HG03575 (cell line): ENCODE measurements around the gene MAP10.
"Not testable (repeated sequence)": the region's sequence is repeated elsewhere in the genome, so short reads cannot be mapped to it uniquely, and the experiment has no call there.

Experiments
- ATAC-seq: cut with Tn5 transposase; IDR thresholded peaks from one replicate; pipeline ENCODE4 v1.9.1; 2021; ENCODE audit not compliant: unreplicated experiment, insufficient number of reproducible peaks, low FRiP score; ENCODE audit errors: extremely low read depth

The MAP10 gene, protein sequence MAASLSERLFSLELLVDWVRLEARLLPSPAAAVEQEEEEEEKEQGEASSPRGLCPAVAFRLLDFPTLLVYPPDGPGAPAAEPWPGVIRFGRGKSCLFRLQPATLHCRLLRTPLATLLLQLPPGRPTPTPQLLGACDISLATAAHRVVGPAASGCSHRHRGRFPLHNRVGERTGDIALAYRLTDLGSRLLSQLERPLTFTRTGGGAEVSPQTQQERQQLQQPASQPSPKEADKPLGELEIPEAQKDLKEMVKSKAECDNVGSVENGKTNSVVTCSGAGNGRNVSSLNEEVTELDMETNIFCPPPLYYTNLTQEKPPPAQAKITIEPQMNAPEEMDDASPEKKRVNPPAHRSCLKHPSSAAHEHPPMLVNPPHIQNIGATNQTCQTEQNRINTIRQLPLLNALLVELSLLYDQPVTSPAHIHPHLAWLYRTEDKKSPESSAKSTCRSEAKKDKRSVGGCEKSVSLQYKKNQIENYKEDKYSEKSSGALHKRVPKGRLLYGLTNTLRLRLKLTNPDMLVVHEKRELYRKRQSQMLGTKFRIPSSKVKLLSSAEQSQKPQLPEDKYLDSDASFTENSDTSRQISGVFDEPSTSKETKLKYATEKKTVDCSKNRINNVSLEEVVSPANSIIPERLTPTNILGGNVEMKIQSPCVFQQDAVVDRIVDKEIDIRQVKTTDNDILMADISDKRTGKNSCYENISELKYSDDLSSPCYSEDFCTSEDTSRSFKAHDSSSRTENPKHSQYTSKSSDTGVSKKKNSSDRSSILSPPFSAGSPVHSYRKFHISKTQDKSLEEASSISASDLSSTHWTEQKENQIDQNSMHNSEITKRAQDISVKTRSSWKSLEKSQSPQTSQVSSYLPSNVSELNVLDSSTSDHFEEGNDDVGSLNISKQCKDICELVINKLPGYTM

GRCh38 chr1:232805269-232806185 lies at the start of gene MAP10:
TSS of gene MAP10 (plus strand) at chr1:232805416. CDS start at chr1:232805450, 34 bp downstream.
- ATAC-seq: peak; percentile 45

GRCh38 chr1:232764458-232765251 lies 40.6 kb upstream of the MAP10 start:
- ATAC-seq: no peak

DNA sequence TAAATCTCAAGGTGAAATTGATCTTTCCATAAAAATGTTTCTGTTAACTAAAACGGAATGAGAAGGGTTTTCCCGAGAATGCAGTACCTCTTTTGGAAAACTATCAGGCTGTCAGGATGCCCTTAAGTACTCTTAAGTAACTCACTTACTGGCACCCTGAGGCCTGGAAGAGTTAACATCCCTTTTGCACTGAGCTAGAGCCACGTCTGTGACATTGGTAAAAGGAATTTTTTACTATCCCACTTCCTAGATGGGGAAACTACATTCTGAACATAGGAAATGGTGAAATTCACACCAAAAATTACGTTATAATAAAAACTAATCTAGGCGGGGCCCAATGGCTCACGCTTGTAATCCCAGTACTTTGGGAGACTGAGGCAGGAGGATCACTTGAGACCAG lies 39.7 kb upstream of the MAP10 start:
- ATAC-seq: no peak

DNA sequence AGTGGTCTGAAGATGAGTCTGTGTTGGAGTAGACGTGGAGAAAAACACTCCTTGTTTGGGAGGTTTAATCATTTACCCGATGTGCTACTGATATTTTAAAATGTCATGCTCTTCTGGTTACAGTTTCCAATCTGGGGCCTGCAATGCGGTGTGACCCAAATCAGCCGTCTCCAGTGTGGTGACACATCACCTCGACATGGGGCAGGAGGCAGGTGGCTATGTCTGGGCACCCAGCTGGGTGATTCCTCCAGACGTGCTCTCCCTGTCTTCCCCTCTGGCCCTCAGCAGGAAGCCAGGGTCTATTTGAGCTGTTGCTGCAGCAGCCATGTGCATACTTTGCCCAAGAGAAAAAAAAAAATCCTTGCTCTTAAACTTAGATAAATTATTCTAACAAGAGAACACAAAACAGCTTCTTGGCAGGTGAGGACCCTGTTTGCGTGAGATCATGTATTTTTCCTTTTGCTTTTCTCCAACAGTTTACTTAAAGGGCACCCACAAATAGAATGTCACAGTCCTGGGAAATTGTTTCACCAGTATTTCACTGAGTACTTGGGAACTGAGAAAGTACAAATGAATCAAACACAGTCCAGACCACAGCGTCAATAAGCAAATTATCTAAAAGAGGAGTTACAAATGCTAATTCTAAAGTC lies 38.9 kb upstream of the MAP10 start:
- ATAC-seq: no peak

DNA sequence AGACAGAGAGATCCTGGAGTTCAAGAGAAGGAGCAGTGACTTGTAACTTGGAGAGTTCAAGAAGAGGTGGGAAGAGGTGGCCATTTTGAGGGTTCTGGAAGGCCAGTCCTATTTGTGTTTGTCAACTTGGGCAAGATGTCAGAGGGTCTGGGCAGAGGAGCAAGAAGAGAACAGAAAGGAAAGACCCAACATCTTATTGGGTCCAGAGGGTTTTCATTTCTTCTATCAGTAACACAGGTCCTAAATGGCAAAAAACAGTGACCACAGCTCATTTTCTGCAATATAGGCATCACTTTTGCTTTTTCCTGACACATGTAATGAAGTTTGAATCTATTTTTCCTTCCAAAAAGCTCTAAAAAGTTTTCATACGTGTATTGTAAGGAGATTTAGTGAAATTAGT lies 38.3 kb upstream of the MAP10 start:
- ATAC-seq: no peak

DNA sequence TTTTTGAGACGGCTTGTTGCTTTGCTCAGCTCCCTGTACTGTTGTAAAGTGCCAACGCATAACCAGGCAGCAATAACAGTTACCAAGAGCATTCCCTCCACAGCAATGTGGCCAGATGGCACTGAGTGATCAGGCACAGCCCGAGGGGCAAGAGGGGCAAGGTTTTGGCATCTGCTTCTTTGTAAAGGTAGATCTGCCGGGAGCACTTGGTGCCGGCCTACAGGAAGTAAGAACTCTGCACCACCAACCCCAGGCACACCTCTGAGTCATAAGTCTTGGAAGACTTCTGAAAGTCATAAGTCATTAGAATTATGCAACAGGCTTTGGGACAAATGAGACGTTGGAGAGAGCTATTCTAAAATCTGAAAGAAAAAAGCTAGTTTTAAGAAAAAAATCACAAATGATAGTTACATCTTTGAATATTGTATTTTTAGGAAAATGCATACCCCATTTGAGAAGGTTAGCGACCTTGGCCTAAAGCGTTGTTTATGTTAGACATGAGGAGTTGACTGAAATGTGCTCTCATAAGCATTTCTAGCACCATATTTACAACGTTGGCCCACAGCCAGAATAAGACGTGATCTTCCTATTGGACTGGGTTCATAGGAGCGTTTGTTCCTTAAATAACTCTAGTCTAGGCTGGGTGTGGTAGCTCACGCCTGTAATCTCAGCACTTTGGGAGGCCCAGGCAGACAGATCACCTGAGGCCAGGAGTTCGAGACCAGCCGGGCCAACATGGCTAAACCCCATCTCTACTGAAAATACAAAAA lies 37.7 kb upstream of the MAP10 start:
- no peak for ATAC-seq

GRCh38 chr1:232768793-232769192 lies 36.4 kb upstream of the MAP10 start:
- ATAC-seq: no peak

DNA sequence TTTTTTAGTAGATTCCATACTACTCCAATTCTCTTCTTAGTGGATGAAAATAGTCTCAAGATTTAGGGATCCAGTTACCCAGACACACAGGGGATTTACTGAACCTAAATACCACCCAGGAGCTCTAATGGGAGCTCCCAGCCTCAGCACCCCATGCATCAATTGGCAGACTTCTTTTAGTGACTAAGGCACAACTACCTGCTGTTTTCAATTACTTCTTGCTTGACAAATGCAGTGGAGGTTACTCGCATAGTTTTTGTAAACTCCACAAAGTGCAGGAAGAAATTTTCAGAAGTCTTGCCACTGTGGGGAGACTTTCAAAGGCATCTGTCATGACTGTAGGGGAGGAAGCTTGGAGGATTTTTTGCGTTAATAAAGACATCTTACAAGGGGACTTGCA lies 35.5 kb upstream of the MAP10 start:
- ATAC-seq: no peak

GRCh38 chr1:232773752-232774151 lies 31.5 kb upstream of the MAP10 start:
- ATAC-seq: no peak

DNA sequence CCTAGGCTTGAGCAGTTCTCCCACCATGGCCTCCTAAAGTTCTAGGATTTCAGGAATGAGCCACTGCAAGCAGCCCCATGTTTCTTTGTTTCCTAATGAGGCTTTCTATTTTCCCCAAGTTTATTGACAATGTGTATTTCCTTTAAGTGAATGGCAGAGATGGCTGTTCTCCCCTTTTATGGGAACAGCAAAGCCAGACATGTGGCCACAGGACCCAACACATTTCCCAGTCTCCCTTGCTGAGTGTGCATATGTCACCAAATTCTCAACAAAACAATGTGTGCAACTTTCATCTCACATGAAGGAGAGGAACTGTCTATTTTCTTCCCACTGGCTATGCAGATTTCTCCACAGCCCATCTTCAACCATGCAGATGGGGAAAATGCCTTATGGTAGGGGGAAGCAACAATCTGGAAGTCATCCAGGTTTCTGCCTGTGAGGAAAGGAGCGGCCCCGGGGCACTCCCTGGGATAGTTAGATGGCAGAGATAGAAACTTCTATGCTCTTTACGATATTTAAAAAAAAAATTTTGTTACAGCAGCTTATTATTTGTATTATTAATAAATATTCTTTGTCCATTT lies 28.6 kb upstream of the MAP10 start:
- no peak for ATAC-seq

GRCh38 chr1:232780354-232780753 lies 24.9 kb upstream of the MAP10 start:
- ATAC-seq: no peak

DNA sequence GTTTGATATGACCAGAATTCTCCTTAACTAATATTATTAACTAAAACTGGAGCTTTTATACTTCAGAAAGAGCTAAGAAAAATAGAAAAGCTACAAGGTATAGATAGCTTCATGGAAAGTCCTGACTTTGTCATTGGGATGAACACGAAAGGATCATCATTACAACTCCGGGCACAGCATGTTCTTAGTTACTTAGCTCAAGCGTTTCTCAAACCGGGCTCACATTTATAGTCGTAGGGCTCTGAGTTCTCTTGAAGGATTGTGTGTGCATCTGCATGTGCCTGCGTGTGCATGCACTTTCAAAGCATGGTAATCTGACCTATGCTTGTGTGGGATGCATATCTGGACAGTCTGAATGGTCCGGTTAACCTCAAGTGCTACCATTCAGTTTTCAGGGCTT lies 20.4 kb upstream of the MAP10 start:
- no peak for ATAC-seq

DNA sequence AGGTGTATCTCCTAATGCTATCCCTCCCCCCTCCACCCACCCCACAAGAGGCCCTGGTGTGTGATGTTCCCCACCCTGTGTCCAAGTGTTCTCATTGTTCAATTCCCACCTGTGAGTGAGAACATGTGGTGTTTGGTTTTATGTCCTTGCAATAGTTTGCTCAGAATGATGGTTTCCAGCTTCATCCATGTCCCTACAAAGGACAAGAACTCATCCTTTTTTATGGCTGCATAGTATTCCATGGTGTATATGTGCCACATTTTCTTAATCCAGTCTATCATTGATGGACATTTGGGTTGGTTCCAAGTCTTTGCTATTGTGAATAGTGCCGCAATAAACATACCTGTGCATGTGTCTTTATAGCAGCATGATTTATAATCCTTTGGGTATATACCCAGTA lies 19.6 kb upstream of the MAP10 start:
- not testable (repeated sequence) for ATAC-seq

DNA sequence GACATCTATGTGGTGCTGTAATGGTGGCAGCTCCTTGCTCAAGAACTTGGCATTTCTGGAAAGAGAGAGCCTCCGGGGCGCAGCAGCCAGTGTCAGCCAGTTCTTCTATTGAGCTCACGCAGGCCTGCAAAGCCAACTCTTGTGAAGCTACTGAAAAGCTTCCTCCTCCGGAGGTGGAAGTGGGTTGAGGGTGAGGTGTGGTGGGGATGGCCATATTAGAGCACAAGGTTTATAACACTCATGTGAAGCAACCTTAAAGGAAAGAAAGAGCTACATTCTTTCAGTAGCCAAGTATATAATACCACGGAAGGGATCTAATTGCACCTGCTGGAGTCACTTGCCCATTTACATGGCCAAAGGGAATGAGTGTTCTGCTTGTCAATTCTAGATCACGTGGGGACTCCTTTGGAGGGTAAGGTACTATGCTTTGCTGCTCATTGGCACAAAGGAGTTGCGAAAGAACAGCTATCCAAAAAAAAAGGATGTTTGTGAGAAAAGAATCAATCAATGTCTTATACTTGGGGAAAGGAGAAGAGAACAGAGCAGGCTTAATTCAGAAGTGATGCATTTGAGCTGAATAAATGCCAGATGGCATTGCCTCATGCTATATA lies 18.3 kb upstream of the MAP10 start:
- no peak for ATAC-seq

- ATAC-seq: no peak
Measured at GRCh38 chr1:232788235-232788872, 16.9 kb upstream of the MAP10 start.

- ATAC-seq: no peak
Measured at GRCh38 chr1:232789651-232790050, 15.6 kb upstream of the MAP10 start.
